HCT116 (cell line): Measurements from ENCODE around the gene SLAMF1. TPM values are rescaled to one million over a fixed set of nuclear protein-coding genes. Genes with fewer than 3 reads are reported as not detected.

ENCODE experiments used
- ATF3 ChIP-seq: IDR thresholded peaks from 2 replicates; pipeline ENCODE4 v1.6.1; 2012
- CEBPB ChIP-seq: IDR thresholded peaks from 2 replicates; pipeline ENCODE4 v1.6.1; 2012; ENCODE audit warnings: low read depth
- ELF1 ChIP-seq: IDR thresholded peaks from 2 replicates; pipeline ENCODE4 v1.6.1; 2012; ENCODE audit warnings: low read depth, borderline replicate concordance
- EZH2phosphoT487 ChIP-seq: fragments of 200-600 bp; IDR thresholded peaks from 2 replicates; pipeline ENCODE4 v1.6.1; 2018; ENCODE audit warnings: antibody characterized with exemption, borderline replicate concordance
- FOSL1 ChIP-seq: IDR thresholded peaks from 2 replicates; pipeline ENCODE4 v1.6.1; 2012; ENCODE audit warnings: low read depth
- POLR2AphosphoS5 ChIP-seq: IDR thresholded peaks from 2 replicates; pipeline ENCODE4 v1.6.1; 2011; ENCODE audit warnings: mild to moderate bottlenecking, low read depth, low read length, moderate library complexity
- RAD21 ChIP-seq: IDR thresholded peaks from 2 replicates; pipeline ENCODE4 v1.6.1; 2012; ENCODE audit warnings: low read depth, mild to moderate bottlenecking
- REST ChIP-seq: IDR thresholded peaks from 2 replicates; pipeline ENCODE4 v1.6.1; 2012; ENCODE audit warnings: low read depth
- SP1 ChIP-seq: IDR thresholded peaks from 2 replicates; pipeline ENCODE4 v1.6.1; 2012; ENCODE audit warnings: low read depth
- SRF ChIP-seq: IDR thresholded peaks from 2 replicates; pipeline ENCODE4 v1.6.1; 2012; ENCODE audit warnings: low read depth
- TCF7L2 ChIP-seq: IDR thresholded peaks from 2 replicates; pipeline ENCODE4 v1.7.0; 2011; ENCODE audit warnings: borderline replicate concordance, inconsistent platforms; ENCODE audit not compliant: insufficient read depth, insufficient read length; ENCODE audit errors: extremely low read depth
- YY1 ChIP-seq: IDR thresholded peaks from 2 replicates; pipeline ENCODE4 v1.6.1; 2011; ENCODE audit warnings: low read length, low read depth, moderate library complexity, mild to moderate bottlenecking; ENCODE audit not compliant: insufficient replicate concordance; ENCODE audit errors: extremely low read depth
- ZFX ChIP-seq: fragments of 450-650 bp; IDR thresholded peaks from 2 replicates; pipeline ENCODE4 v1.6.1; 2017
- total RNA-seq: library from RNA; stranded (reverse); gene quantifications from one replicate; pipeline ENCODE4 v1.2.1, GENCODE V29; 2021; ENCODE audit not compliant: unreplicated experiment

Gene SLAMF1
- total RNA-seq, 1 experiment from 2014 or later = 0.30 TPM

- TF ChIP-seq REST (no peak), CEBPB (no peak), POLR2AphosphoS5 (no peak), ATF3 (no peak), ZFX (no peak), RAD21 (no peak), SRF (no peak), ELF1 (no peak), SP1 (no peak), TCF7L2 (no peak), YY1 (no peak), EZH2phosphoT487 (no peak), FOSL1 (no peak)
Observed at GRCh38 chr1:160634543-160635491, 12.0 kb downstream of the SLAMF1 start (continued).
